HK-2 (cell line): Measurements from ENCODE around the gene HBB.

Experiments used
- DNase-seq: peaks from one replicate; pipeline ENCODE4 v3.0.0-alpha.2; 2018; ENCODE audit not compliant: unreplicated experiment

Gene HBB

DNA sequence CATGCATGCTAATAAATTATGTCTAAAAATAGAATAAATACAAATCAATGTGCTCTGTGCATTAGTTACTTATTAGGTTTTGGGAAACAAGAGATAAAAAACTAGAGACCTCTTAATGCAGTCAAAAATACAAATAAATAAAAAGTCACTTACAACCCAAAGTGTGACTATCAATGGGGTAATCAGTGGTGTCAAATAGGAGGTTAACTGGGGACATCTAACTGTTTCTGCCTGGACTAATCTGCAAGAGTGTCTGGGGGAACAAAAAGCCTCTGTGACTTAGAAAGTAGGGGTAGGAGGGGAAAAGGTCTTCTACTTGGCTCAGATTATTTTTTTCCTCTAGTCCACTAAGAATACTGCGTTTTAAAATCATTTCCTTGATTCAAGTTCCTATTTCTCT, 810 bp upstream of the HBB start:
- DNase-seq: no peak

DNA sequence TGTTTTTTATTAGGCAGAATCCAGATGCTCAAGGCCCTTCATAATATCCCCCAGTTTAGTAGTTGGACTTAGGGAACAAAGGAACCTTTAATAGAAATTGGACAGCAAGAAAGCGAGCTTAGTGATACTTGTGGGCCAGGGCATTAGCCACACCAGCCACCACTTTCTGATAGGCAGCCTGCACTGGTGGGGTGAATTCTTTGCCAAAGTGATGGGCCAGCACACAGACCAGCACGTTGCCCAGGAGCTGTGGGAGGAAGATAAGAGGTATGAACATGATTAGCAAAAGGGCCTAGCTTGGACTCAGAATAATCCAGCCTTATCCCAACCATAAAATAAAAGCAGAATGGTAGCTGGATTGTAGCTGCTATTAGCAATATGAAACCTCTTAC, 1.4 kb downstream of the HBB start:
- DNase-seq: no peak

GRCh38 chr11:5224538-5225479, 2.1 kb downstream of the HBB start:
- no peak for DNase-seq

DNA sequence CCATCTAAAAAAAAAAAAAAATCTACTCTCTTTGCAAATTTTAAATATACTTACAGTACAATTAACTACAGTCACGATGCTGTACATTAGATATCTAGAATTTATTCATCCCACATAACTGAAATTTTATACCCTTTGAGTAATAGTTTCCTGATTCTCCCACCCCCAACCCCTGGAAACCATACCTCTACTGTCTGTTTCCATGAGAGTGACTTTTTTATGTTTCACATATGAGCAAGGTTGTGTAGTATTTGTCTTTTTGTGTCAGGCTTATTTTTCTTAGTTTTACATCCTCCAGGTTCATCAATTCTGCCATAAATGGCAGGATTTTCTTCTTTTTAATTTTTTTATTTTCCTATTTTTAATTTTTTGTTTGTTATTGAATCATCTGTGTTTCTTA, 3.2 kb downstream of the HBB start:
- no peak for DNase-seq

DNA sequence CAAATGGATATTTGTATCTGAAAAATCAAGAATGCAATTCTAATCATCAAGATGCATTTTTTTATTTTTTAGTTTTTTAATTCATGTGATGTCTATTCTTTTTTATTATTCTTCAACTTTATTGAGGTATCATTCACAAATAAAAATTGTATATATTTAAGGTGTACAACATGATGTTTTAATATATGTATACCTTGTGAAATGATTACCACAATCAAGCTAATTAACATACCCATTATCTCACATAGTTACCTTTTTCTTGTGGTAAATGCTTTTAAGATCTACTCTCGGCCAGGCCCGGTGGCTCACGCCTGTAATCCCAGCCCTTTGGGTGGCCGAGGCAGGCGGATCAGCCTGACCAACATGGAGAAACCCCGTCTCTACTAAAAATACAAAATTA, 3.7 kb downstream of the HBB start:
- no peak for DNase-seq

DNA sequence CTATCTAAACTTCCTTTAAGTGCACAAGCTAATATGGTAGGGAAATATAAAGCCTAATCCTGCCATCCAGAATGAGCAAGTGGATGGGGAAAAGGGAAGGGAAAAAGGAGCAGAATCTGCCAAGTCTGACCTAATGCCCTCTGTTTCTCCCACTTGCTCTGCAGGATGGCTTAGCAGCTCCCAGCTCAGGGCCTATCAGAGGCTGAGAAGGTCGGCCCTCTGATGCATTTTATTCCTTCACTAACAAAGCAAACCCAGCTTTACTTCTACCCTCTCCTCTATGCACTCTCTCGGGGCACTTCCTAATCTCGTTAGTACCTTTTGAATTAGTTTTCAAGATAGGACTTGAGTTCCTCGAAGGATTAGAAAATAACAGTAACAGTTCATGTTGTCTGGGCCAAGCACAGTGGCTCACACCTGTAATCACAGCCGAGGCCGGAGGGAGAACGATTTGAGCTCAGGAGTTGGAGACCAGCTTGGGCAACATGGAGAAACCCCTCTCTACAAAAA, 16.4 kb downstream of the HBB start:
- DNase-seq: no peak

- DNase-seq: no peak
These were observed 22.1 kb downstream of the HBB start for GRCh38 chr11:5204787-5205186.

DNA sequence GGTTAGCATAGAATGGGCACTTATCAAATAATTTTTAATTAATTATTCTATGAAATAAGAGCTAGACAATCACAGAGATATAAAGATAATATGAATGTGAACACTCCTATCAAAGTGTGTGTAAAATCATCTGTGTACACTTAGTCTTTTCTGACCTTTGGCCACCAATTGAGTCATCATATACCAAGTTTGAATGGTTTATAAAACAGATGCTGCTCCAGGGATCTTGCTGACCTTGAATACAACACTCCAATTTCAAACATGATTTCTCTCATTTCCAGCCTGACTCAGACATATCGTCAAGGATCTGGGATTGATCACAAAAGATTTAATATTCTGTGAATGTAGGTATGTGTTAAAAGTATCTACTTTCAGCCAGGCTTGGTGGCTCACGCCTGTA, 23.5 kb downstream of the HBB start:
- DNase-seq: no peak

GRCh38 chr11:5200582-5200981, 26.3 kb downstream of the HBB start, which contains the start of gene OR51V1:
TSS of gene OR51V1 (minus strand) at chr11:5200682. CDS start at chr11:5200682, 0 bp downstream.
- no peak for DNase-seq

DNA sequence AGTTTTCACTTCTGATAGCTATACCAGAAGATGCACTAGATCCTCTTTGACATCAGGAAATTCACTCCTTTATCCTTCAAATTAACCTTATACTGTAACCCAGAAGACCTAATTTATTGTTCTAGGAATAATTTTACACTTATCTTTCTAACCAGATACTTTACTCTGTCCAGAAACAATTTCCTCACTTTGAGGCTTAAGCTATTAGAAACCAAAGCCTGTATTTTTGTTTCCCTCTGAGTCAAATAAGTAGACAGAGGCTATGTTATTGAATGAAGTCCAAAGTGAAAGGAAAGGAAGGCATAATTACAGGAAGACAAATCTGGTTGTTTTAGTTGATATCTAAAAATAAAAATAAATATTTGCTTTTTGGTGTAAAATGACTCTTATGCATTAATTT, 28.6 kb downstream of the HBB start:
- DNase-seq: no peak

- DNase-seq: no peak
These were observed 29.3 kb downstream of the HBB start for GRCh38 chr11:5197536-5197935.

DNA sequence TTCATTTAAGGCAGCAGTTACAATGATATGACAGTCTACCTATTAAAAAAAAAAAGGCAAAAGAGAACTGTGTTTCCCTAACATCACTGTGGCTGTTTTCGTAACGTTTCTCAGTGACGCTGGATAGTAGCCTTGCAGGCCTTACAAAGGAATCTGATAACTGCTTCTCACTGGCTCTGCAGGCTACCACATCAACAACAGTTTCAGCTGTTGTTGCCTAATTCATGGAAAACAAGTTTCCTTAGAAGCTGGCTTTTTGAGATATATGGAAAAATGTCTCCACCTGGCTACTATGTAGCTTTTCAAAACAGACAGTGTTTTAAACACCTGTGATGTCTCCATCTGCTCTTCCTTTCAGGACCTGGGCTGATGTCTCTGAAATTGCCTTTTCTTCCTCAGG, 30.1 kb downstream of the HBB start:
- DNase-seq: no peak

GRCh38 chr11:5196067-5196466, 30.8 kb downstream of the HBB start:
- no peak for DNase-seq

GRCh38 chr11:5192738-5193137, 34.1 kb downstream of the HBB start:
- DNase-seq: no peak

DNA sequence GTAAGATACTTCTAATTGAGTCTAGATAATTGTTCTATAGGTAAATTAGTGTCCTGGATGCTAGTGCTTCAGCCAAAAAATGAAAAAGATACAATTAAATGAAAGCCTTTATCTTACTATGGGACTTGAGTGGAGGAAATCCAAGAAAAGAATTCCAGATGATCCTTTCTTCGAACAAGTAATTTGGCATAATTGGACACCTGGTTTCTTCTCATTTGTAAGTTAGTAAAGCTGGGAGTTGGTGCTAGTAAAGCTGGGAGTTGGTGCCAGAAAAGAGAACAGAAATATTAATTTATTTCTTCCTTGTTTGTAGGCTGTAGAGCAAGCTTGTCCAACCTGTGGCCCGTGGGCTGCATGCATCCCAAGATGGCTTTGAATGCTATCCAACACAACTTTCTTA, 38.7 kb downstream of the HBB start:
- DNase-seq: no peak

DNA sequence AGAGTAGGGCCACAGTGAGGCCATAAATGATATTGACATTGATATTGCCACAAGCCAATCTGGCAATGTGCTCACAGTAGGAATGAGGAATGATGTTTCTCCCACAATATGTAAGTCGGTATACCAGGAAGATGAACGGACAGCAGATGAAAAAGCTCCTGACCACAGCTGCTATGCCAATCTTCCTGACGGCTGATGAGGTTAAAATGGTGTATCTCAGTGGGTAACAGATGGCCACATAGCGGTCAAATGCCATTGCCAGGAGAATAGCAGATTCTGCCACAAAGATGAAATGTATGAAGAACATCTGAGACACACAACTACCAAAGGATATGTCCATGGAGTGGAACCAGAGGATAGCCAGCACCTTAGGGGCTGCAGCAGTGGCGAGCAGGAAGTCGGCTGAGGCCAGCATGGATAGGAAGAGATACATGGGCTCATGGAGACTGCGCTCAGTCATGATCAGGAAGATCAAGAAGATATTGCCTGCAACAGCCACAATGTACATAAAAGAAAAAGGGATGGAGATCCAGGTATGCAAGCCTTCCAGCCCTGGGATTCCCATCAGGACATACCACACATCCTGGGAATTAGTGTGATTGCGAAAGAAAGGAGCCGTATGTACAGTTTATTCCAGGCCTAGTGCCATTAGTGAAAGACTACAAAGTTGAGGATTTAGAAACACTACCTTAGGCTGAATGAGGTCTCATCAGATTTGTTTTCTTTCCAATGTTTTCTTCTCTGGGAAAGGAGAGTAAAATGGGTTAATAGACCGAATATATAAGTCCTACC, 48.6 kb downstream of the HBB start:
- DNase-seq: no peak
